Measurements from ENCODE around the gene CLIC6. TPM values are rescaled to one million over a fixed set of nuclear protein-coding genes. Genes with fewer than 3 reads are reported as not detected.

The CLIC6 gene
- total RNA-seq, 4 donors from 2014 or later: 2.1 to 5.9 (median 3.3) TPM

DNA sequence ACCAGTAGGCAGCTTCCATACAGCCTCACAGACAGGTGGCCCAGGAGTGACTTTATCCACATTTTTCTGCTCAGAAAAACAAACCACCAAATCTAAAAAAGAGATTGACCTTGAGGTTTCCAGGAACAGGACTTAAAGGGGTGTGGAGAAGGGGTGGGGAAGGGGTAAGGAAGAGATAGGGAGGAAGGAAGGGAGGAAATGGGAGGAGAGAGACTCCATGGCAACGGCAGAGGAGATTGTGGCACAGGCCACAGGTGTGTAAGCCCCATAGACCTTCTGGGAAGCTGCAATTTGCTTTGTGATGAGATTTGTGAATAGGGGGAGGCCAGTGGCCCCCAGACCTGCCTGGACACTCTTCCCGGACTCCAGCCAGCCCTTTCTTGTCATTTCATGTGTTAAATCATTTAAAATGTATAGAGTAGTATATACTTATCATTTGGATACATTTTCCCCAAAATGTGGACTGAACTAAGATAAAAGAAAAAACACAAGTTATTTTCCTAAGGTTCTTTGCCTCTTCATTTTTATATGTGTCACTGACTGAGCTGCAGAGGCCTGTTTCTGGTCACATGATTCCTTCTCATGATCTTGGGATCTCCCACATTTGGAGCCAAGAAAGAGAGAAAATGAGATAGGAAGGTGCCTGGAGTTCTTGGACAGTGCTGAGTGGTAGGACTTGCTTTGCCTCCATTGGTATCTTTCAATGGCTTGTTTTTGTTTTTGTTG is 55.5 kb downstream of the CLIC6 start:
- TF ChIP-seq POLR2A (IDR thresholded peaks at IDR 0.05): no peak
- TF ChIP-seq, protein P1, sequence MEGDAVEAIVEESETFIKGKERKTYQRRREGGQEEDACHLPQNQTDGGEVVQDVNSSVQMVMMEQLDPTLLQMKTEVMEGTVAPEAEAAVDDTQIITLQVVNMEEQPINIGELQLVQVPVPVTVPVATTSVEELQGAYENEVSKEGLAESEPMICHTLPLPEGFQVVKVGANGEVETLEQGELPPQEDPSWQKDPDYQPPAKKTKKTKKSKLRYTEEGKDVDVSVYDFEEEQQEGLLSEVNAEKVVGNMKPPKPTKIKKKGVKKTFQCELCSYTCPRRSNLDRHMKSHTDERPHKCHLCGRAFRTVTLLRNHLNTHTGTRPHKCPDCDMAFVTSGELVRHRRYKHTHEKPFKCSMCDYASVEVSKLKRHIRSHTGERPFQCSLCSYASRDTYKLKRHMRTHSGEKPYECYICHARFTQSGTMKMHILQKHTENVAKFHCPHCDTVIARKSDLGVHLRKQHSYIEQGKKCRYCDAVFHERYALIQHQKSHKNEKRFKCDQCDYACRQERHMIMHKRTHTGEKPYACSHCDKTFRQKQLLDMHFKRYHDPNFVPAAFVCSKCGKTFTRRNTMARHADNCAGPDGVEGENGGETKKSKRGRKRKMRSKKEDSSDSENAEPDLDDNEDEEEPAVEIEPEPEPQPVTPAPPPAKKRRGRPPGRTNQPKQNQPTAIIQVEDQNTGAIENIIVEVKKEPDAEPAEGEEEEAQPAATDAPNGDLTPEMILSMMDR (IDR thresholded peaks at IDR 0.05): no peak
- DNase-seq (ENCODE audit: low spot score in 2 of 2): no peak
- 63 to 67% methylated on average over 2 of the region's 2 CpGs for WGBS, 2 donors
- no peak overlapping the region for H3K4me3 ChIP-seq (ENCODE audit: low read depth, poor library complexity, severe bottlenecking)
- intact Hi-C loops (cut with DNase I; ENCODE audit: low total_unique reads): no loop called here

DNA sequence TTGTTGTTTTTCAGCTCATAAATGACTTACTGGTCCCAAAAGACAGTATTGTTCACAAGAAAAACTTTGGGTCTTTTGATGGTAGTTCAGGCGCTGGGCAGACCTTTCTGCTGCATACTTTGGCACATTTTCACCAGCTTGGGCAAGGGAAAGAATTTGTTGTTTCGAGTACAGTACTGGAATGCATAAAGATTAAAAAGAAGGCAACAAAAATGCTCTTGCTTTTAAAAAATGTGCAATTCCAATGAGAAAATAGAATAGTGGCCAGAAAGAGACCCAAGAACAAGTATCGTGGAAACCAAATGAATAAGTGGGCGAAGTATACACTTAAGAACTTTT is 56.0 kb downstream of the CLIC6 start:
- WGBS, 2 donors: 61 to 73% methylated on average over 4 of the region's 4 CpGs

DNA sequence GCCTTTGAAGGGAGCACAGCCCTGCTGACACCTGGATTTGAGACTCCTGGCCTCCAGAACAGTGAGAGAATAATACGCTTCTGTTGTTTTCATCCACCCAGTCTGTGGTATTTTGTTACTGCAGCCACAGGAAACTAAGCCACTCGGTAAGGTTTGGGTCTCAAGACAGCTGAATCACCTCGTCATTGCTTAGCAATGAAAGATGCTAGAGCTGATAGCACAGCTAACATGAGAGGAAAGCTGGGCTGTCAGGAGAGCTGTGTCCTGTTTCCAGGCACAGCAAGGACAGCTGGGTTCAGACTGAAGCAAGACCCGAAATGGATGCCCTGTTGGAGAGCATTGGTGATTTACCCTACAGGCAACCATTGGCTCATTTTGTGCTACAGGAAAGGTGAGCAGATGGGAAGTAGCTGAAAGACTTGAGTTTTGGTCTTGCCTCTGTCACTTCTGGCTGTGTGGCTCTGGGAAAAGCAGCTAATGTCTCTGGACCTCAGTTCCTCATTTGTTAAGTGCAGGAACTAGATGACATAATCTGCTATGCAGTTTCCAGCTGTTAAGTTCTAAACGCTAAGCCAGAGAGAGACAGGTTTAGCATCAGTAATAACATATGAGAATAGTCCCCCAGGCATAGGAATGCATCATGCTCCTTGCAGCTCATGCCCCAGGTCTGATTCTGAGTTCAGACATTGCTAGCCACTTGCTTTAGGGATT is 58.0 kb downstream of the CLIC6 start:
- TF ChIP-seq, protein P1 (IDR thresholded peaks at IDR 0.05): no peak
- TF ChIP-seq POLR2A (IDR thresholded peaks at IDR 0.05): no peak
- intact Hi-C loops (cut with DNase I; ENCODE audit: low total_unique reads): no loop called here
- no peak overlapping the region for H3K4me3 ChIP-seq (ENCODE audit: low read depth, poor library complexity, severe bottlenecking)
- WGBS, 2 donors: 46 to 60% methylated on average over 5 of the region's 5 CpGs
- no peak for DNase-seq (ENCODE audit: low spot score in 2 of 2)

More for the DNA sequence above, 56.0 kb downstream of the CLIC6 start:
- no peak for DNase-seq (ENCODE audit: low spot score in 2 of 2)
- TF ChIP-seq, protein P1 (IDR thresholded peaks at IDR 0.05): no peak
- no peak for TF ChIP-seq POLR2A (IDR thresholded peaks at IDR 0.05)
- intact Hi-C loops (cut with DNase I; ENCODE audit: low total_unique reads): no loop called here
- no peak overlapping the region for H3K4me3 ChIP-seq (ENCODE audit: low read depth, poor library complexity, severe bottlenecking)

DNA sequence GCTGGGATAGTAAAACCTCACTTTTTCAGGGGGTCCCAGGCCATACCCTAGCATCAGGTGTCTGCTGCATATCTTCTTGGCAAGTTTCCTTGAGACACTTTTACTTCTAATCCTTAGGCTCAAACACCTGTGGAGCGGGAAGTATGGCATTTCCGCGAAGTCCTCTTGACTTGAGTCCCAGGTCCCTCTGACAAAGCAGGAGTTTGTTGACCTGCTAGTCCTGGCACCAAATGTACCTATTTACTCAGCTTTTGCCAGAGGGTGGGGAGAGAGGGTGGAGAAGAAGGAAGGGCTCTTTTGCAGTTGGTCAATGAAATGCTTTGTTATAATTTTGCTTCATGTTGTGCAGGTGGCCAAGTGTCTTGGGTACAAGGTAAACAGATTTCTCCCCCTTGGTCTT is 59.7 kb downstream of the CLIC6 start:
- TF ChIP-seq POLR2A (IDR thresholded peaks at IDR 0.05): no peak
- TF ChIP-seq, protein P1 (IDR thresholded peaks at IDR 0.05): no peak
- no peak for DNase-seq (ENCODE audit: low spot score in 2 of 2)
- 93 to 97% methylated on average over 3 of the region's 3 CpGs for WGBS, 2 donors
- intact Hi-C loops (cut with DNase I; ENCODE audit: low total_unique reads): no loop called here
- H3K4me3 ChIP-seq (ENCODE audit: low read depth, poor library complexity, severe bottlenecking): no peak overlapping the region

DNA sequence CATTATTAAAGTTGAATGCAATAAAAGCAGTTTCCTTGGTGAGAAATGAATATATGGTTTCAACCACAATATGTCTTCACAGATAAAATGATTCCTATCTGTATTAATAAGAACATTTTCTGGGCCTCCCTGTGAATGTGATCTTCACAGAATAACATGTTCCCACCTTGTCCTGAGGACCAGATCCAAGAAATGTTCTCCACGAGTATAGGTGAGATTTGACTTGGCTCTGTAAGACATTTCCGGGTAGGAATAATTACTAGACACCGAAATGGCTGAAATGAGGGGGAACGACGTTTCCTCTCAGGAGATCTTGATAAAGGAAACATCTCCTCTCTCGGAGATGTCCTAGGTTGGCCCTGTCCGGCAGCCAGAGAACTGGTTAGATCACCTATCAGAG is 61.4 kb downstream of the CLIC6 start:
- intact Hi-C loops (cut with DNase I; ENCODE audit: low total_unique reads): no loop called here
- TF ChIP-seq, protein P1 (IDR thresholded peaks at IDR 0.05): no peak
- TF ChIP-seq POLR2A (IDR thresholded peaks at IDR 0.05): no peak
- WGBS, 2 donors: 59 to 63% methylated on average over 7 of the region's 7 CpGs
- no peak for DNase-seq (ENCODE audit: low spot score in 2 of 2)
- no peak overlapping the region for H3K4me3 ChIP-seq (ENCODE audit: low read depth, poor library complexity, severe bottlenecking)
